Lung (tissue), 12 donors: ENCODE data around the gene ATP5MC2. TPM values are rescaled to one million over a fixed set of nuclear protein-coding genes. Genes with fewer than 3 reads are reported as not detected.

Experiments used
- ATAC-seq: fragments of 200-7000 bp; cut with Tn5 transposase; one replicate; pipeline ENCODE4 v1.9.1; 2020; ENCODE audit warnings: moderate number of reproducible peaks; ENCODE audit not compliant: insufficient read depth, low FRiP score
- DNase-seq, 3 donors: peaks; one replicate each; pipeline ENCODE4 v3.0.0-alpha.2; 2013 to 2017
- H3K27ac ChIP-seq, 2 donors: one replicate each; pipeline ENCODE4 v1.5.1; 2013; ENCODE audit warnings: mild to moderate bottlenecking in 2 of 2, moderate library complexity in 2 of 2, control low read depth in 1 of 2, inconsistent platforms in 1 of 2, low read depth in 1 of 2, low read length in 1 of 2
- H3K27me3 ChIP-seq, 3 donors: one replicate each; pipeline ENCODE4 v1.5.1; 2013; ENCODE audit warnings: low read length in 2 of 3; ENCODE audit not compliant: control insufficient read depth in 3 of 3, insufficient read depth in 3 of 3
- H3K36me3 ChIP-seq, 4 donors: one replicate each; pipeline ENCODE4 v1.5.1; 2013; ENCODE audit warnings: low read length in 4 of 4, mild to moderate bottlenecking in 1 of 4, moderate library complexity in 1 of 4; ENCODE audit not compliant: control insufficient read depth in 4 of 4, insufficient read depth in 4 of 4
- H3K4me1 ChIP-seq, 5 donors: one replicate each; pipeline ENCODE4 v1.5.1; 2013; ENCODE audit warnings: low read length in 5 of 5, mild to moderate bottlenecking in 2 of 5, moderate library complexity in 1 of 5; ENCODE audit not compliant: control insufficient read depth in 5 of 5, insufficient read depth in 5 of 5
- H3K4me3 ChIP-seq: one replicate; pipeline ENCODE4 v1.5.1; 2013; ENCODE audit warnings: mild to moderate bottlenecking, control low read depth, moderate library complexity
- H3K9ac ChIP-seq, 2 donors: one replicate each; pipeline ENCODE4 v1.5.1; 2013; ENCODE audit warnings: low read length in 2 of 2, control low read depth in 1 of 2; ENCODE audit not compliant: insufficient read depth in 1 of 2
- H3K9me3 ChIP-seq, 4 donors: one replicate each; pipeline ENCODE4 v1.5.1; 2013; ENCODE audit warnings: low read length in 3 of 4, mild to moderate bottlenecking in 1 of 4, moderate library complexity in 1 of 4; ENCODE audit not compliant: control insufficient read depth in 4 of 4, insufficient read depth in 3 of 4
- CTCF ChIP-seq: IDR thresholded peaks from 2 replicates; pipeline ENCODE4 v1.5.1; 2012; ENCODE audit warnings: mild to moderate bottlenecking; ENCODE audit errors: control extremely low read depth, extremely low read depth
- WGBS, 2 donors: extraction: QIAGEN DNeasy Blood & Tissue Kit; methylation state at CpG; one replicate each; pipeline ENCODE4 v1.1.7; 2013; 5-methylcytosine and 5-hydroxymethylcytosine counted together
- polyA plus RNA-seq, 2 donors: library from polyadenylated mRNA; stranded (reverse); fragments of 200-250 nt; gene quantifications; one replicate each; pipeline ENCODE4 v1.2.1, GENCODE V29; 2013
- total RNA-seq, 2 donors: library from RNA; depleted of rRNA in 1 of 2; stranded (reverse); fragments of >200 nt in 1 of 2; gene quantifications; one replicate each; pipeline ENCODE4 v1.2.1, GENCODE V29; 2014 to 2021
- donor health status: control.
- donor health status: control.
- donor health status: Bipolar disorder and iron deficiency.
- donor health status: healthy.
- donor health status: DM: yes; HTN: yes; CAD: no.

Gene ATP5MC2
- total and polyA plus RNA-seq, 4 donors, result 143 to 582 (median 320) TPM

- no peak for TF ChIP-seq CTCF
- Histone ChIP-seq H3K9ac (no peak overlapping the region), H3K36me3 (no peaks in the 10 kb centered on the region), H3K4me1 (peaks cover 0 to 19% (median 3%) of the 10 kb centered on the region in 5 donors), H3K9me3 (no peaks in the 10 kb centered on the region), H3K27me3 (peaks cover 3 to 63% (median 62%) of the 10 kb centered on the region in 3 donors), H3K4me3 (no peak overlapping the region), H3K27ac (no peak overlapping the region)
- ATAC-seq, result no peak
- WGBS, 2 donors, result 41 to 53% methylated on average over 5 of the region's 5 CpGs
- DNase-seq, result no peak
Observed at GRCh38 chr12:53699678-53700025, 23.8 kb upstream of the ATP5MC2 start.

- Histone ChIP-seq H3K9ac (no peak overlapping the region), H3K27me3 (peaks cover 3 to 67% (median 65%) of the 10 kb centered on the region in 3 donors), H3K4me3 (no peak overlapping the region), H3K9me3 (no peaks in the 10 kb centered on the region), H3K27ac (no peak overlapping the region), H3K4me1 (peaks cover 0 to 19% (median 3%) of the 10 kb centered on the region in 5 donors), H3K36me3 (no peaks in the 10 kb centered on the region)
- ATAC-seq (no peak), DNase-seq (no peak)
- WGBS, 2 donors, result 72 to 74% methylated on average over 3 of the region's 3 CpGs
- TF ChIP-seq CTCF, result no peak
Observed at GRCh38 chr12:53698948-53699677, 23.2 kb upstream of the ATP5MC2 start.

GRCh38 chr12:53696655-53697331 lies 20.9 kb upstream of the ATP5MC2 start:
- H3K27me3 ChIP-seq, result peaks cover 3 to 72% (median 63%) of the 10 kb centered on the region in 3 donors
- 9 to 21% methylated on average over 24 of the region's 24 CpGs for WGBS, 2 donors
- peaks cover 0 to 19% (median 3%) of the 10 kb centered on the region in 5 donors for H3K4me1 ChIP-seq
- no peak overlapping the region for H3K27ac ChIP-seq
- DNase-seq, result peak in 1 of 3 donors; percentile 32
- no peak overlapping the region for H3K9ac ChIP-seq
- H3K4me3 ChIP-seq, result no peak overlapping the region
- no peak for ATAC-seq
- H3K36me3 ChIP-seq, result no peaks in the 10 kb centered on the region
- TF ChIP-seq CTCF, result no peak
- no peaks in the 10 kb centered on the region for H3K9me3 ChIP-seq
